ENCODE results near the gene EIF3D.

EIF3D gene

GRCh38 chr22:36528795-36529751, at the start of gene EIF3D:
Gene EIF3D (minus strand): TSS chr22:36529166. CDS start chr22:36526121, 3,045 bp downstream.
- DNase-seq (ENCODE audit: low read depth) = peak; percentile 97

GRCh38 chr22:36578619-36579018, 49.7 kb upstream of the EIF3D start:
- DNase-seq (ENCODE audit: low read depth) = no peak

- no peak for DNase-seq (ENCODE audit: low read depth)
Measured at GRCh38 chr22:36577019-36577418, 48.1 kb upstream of the EIF3D start.

GRCh38 chr22:36574728-36575127, 45.8 kb upstream of the EIF3D start:
- no peak for DNase-seq (ENCODE audit: low read depth)

GRCh38 chr22:36573815-36574363, 44.9 kb upstream of the EIF3D start:
- no peak for DNase-seq (ENCODE audit: low read depth)

GRCh38 chr22:36571991-36572390, 43.0 kb upstream of the EIF3D start:
- no peak for DNase-seq (ENCODE audit: low read depth)

GRCh38 chr22:36569999-36570398, 41.0 kb upstream of the EIF3D start:
- no peak for DNase-seq (ENCODE audit: low read depth)

GRCh38 chr22:36568846-36569245, 39.9 kb upstream of the EIF3D start:
- DNase-seq (ENCODE audit: low read depth) = no peak

- DNase-seq (ENCODE audit: low read depth) = no peak
Measured at GRCh38 chr22:36566720-36567119, 37.8 kb upstream of the EIF3D start.

- DNase-seq (ENCODE audit: low read depth) = no peak
Measured at GRCh38 chr22:36565686-36566085, 36.7 kb upstream of the EIF3D start.

GRCh38 chr22:36565159-36565507, 36.2 kb upstream of the EIF3D start:
- DNase-seq (ENCODE audit: low read depth) = no peak

GRCh38 chr22:36564422-36565158, 35.6 kb upstream of the EIF3D start:
- DNase-seq (ENCODE audit: low read depth) = no peak

GRCh38 chr22:36563898-36564297, 34.9 kb upstream of the EIF3D start:
- no peak for DNase-seq (ENCODE audit: low read depth)

GRCh38 chr22:36563444-36563843, 34.5 kb upstream of the EIF3D start:
- no peak for DNase-seq (ENCODE audit: low read depth)

GRCh38 chr22:36563001-36563400, 34.0 kb upstream of the EIF3D start:
- DNase-seq (ENCODE audit: low read depth) = no peak

GRCh38 chr22:36562261-36562835, 33.4 kb upstream of the EIF3D start:
- no peak for DNase-seq (ENCODE audit: low read depth)

GRCh38 chr22:36561291-36561811, 32.4 kb upstream of the EIF3D start:
- DNase-seq (ENCODE audit: low read depth) = no peak

GRCh38 chr22:36560001-36560400, 31.0 kb upstream of the EIF3D start:
- DNase-seq (ENCODE audit: low read depth) = no peak

GRCh38 chr22:36554098-36554497, 25.1 kb upstream of the EIF3D start:
- DNase-seq (ENCODE audit: low read depth) = no peak

- DNase-seq (ENCODE audit: low read depth) = no peak
Measured at GRCh38 chr22:36552289-36552688, 23.3 kb upstream of the EIF3D start.

GRCh38 chr22:36550701-36551495, 21.9 kb upstream of the EIF3D start:
- DNase-seq (ENCODE audit: low read depth) = no peak

Data from activated T-cell treated with anti-CD3 and anti-CD28 coated beads for 24 hours (primary cell).